HepG2 (cell line): ENCODE results near the gene EP300. TPM values are rescaled to one million over a fixed set of nuclear protein-coding genes. Genes with fewer than 3 reads are reported as not detected.

Experiments used
- ATAC-seq: fragments of 200-7000 bp; cut with Tn5 transposase; 3 replicates; pipeline ENCODE4 v1.9.1; 2020; ENCODE audit warnings: mild to moderate bottlenecking, moderate library complexity
- BruUV-seq: library from RNA; stranded (reverse); fragments of 400-500 nt; replicated peaks from 2 replicates; lab custom pipeline; 2021; lab: Mats Ljungman, UMichigan
- CTCF ChIA-PET: fragments of 300-600 bp; formaldehyde crosslinking; extraction: SDS; loops from one replicate; lab custom pipeline; 2021; ENCODE audit warnings: low total read pairs, inconsistent platforms, low intra/inter-chr PET ratio; lab: Yijun Ruan, JAX
- POLR2A ChIA-PET: fragments of 350-600 bp; sonication (Branson Sonifier 250); formaldehyde crosslinking; loops from one replicate; lab custom pipeline; 2020; ENCODE audit warnings: antibody characterized with exemption, inconsistent platforms; lab: Yijun Ruan, JAX
- DNase-seq: peaks from one replicate; pipeline ENCODE4 v3.0.0-alpha.2; 2015; ENCODE audit warnings: low spot score
- FAIRE-seq: peaks from 3 replicates; lab custom pipeline; 2011; peaks lifted over from hg19 to GRCh38; lab: Jason Lieb, UNC
- H2AFZ ChIP-seq: one replicate; pipeline ENCODE4 v1.6.1; 2011; ENCODE audit warnings: low read length, inconsistent platforms
- H3K27ac ChIP-seq: fragments of 300-600 bp; 3 replicates; pipeline ENCODE4 v1.8.0; 2011; ENCODE audit warnings: mixed run types, mild to moderate bottlenecking, mixed read lengths, low read length, inconsistent platforms; ENCODE audit not compliant: insufficient read depth; ENCODE audit errors: extremely low read length
- H3K27me3 ChIP-seq, 2 experiments: fragments of 200-600 bp in 1 of 2; 2 replicates in 1 of 2; 3 replicates in 1 of 2; pipeline versions ENCODE4 v1.6.0 to v1.8.0; 2011; ENCODE audit warnings: low read length in 2 of 2, mild to moderate bottlenecking in 2 of 2, moderate library complexity in 2 of 2, inconsistent platforms in 1 of 2; ENCODE audit not compliant: insufficient read depth in 2 of 2, control insufficient read depth in 1 of 2
- H3K36me3 ChIP-seq, 2 experiments: fragments of 200-600 bp in 1 of 2; replicated peaks in 1 of 2; 2 replicates in 1 of 2; 3 replicates in 1 of 2; pipeline versions ENCODE4 v1.5.1 to v1.8.0; 2011; ENCODE audit warnings: low read length in 2 of 2, inconsistent platforms in 1 of 2; ENCODE audit not compliant: insufficient read depth in 2 of 2, control insufficient read depth in 1 of 2
- H3K4me1 ChIP-seq: 2 replicates; pipeline ENCODE4 v1.5.1; 2012; ENCODE audit warnings: low read length, inconsistent platforms; ENCODE audit not compliant: insufficient read depth
- H3K4me2 ChIP-seq: 2 replicates; pipeline ENCODE4 v1.6.0; 2011; ENCODE audit warnings: low read depth, low read length, inconsistent platforms
- H3K4me3 ChIP-seq, 3 experiments: fragments of 200-600 bp in 1 of 3; sonication (generic), shearing (Covaris generic) in 1 of 3; replicated peaks in 1 of 3; 2 replicates each; pipeline ENCODE4 v1.5.1; 2011 to 2016; ENCODE audit warnings: low read length in 3 of 3, inconsistent platforms in 2 of 3, low read depth in 2 of 3, mild to moderate bottlenecking in 2 of 3, control low read depth in 1 of 3, mixed read lengths in 1 of 3; ENCODE audit not compliant: insufficient read depth in 1 of 3
- H3K79me2 ChIP-seq: one replicate; pipeline ENCODE4 v1.6.1; 2011; ENCODE audit warnings: low read length, inconsistent platforms; ENCODE audit not compliant: insufficient read depth
- H3K9ac ChIP-seq: 2 replicates; pipeline ENCODE4 v1.6.0; 2011; ENCODE audit warnings: mild to moderate bottlenecking, low read depth, low read length, inconsistent platforms; ENCODE audit not compliant: insufficient read depth
- H3K9me3 ChIP-seq: 2 replicates; pipeline ENCODE4 v1.5.1; 2012; ENCODE audit warnings: mild to moderate bottlenecking, low read length
- H4K20me1 ChIP-seq: 2 replicates; pipeline ENCODE4 v1.6.0; 2011; ENCODE audit warnings: inconsistent platforms, mild to moderate bottlenecking, low read length, moderate library complexity; ENCODE audit not compliant: insufficient read depth
- CENPX ChIP-seq: sonication (generic); formaldehyde crosslinking; IDR thresholded peaks from 2 replicates; pipeline ENCODE4 v1.9.0; 2021; ENCODE audit warnings: mild to moderate bottlenecking, missing genetic modification reagents, moderate library complexity
- CREBL2 ChIP-seq: sonication (generic); formaldehyde crosslinking; IDR thresholded peaks from 2 replicates; pipeline ENCODE4 v1.8.1; 2023; ENCODE audit warnings: missing genetic modification reagents, mild to moderate bottlenecking, borderline replicate concordance
- HNF1B ChIP-seq: sonication (generic); formaldehyde crosslinking; IDR thresholded peaks from 2 replicates; pipeline ENCODE4 v1.5.1; 2020; ENCODE audit warnings: mild to moderate bottlenecking, moderate library complexity, missing genetic modification reagents
- HNRNPUL1 ChIP-seq: fragments of 200-400 bp; formaldehyde crosslinking; IDR thresholded peaks from 2 replicates; pipeline ENCODE4 v1.6.1; 2017; ENCODE audit warnings: low read depth, mild to moderate bottlenecking, low read length, moderate library complexity
- RAD21 ChIP-seq: fragments of 450-650 bp; formaldehyde crosslinking; IDR thresholded peaks from 2 replicates; pipeline ENCODE4 v1.5.0; 2020; ENCODE audit warnings: mild to moderate bottlenecking
- YEATS2 ChIP-seq: sonication (generic); formaldehyde crosslinking; IDR thresholded peaks from 2 replicates; pipeline ENCODE4 v1.4.0; 2020; ENCODE audit warnings: missing genetic modification reagents, borderline replicate concordance
- ZBTB42 ChIP-seq: sonication (generic); formaldehyde crosslinking; IDR thresholded peaks from 2 replicates; pipeline ENCODE4 v1.5.0; 2020; ENCODE audit warnings: mild to moderate bottlenecking, missing genetic modification reagents
- ZFP91 ChIP-seq: sonication (generic); formaldehyde crosslinking; IDR thresholded peaks from 2 replicates; pipeline ENCODE4 v1.9.0; 2022; ENCODE audit warnings: missing genetic modification reagents, mild to moderate bottlenecking, borderline replicate concordance
- ZNF274 ChIP-seq: sonication (generic); formaldehyde crosslinking; IDR thresholded peaks from 2 replicates; pipeline ENCODE4 v1.5.1; 2020; ENCODE audit warnings: mild to moderate bottlenecking, missing genetic modification reagents
- ZNF558 ChIP-seq: sonication (generic); formaldehyde crosslinking; IDR thresholded peaks from 2 replicates; pipeline ENCODE4 v1.9.0; 2022; ENCODE audit warnings: mild to moderate bottlenecking, missing genetic modification reagents, borderline replicate concordance
- ZNF569 ChIP-seq: sonication (generic); formaldehyde crosslinking; IDR thresholded peaks from 2 replicates; pipeline ENCODE4 v1.5.0; 2020; ENCODE audit warnings: mild to moderate bottlenecking, missing genetic modification reagents, moderate library complexity, borderline replicate concordance
- ZNF614 ChIP-seq: IDR thresholded peaks from 2 replicates; pipeline ENCODE4 v1.6.1; 2018; ENCODE audit warnings: missing biosample characterization, missing genetic modification reagents, inconsistent platforms, borderline replicate concordance
- ZNF674 ChIP-seq: sonication (generic); formaldehyde crosslinking; IDR thresholded peaks from 2 replicates; pipeline ENCODE4 v1.5.0; 2020; ENCODE audit warnings: low read depth, mild to moderate bottlenecking, missing genetic modification reagents
- WGBS: methylation state at CpG from one replicate; pipeline ENCODE4 v1.1.6; 2017; ENCODE audit warnings: low lambda C conversion rate; 5-methylcytosine and 5-hydroxymethylcytosine counted together
- in situ Hi-C: cut with HindIII; loops from 2 replicates; pipeline ENCODE4 v1.10.0; 2017; ENCODE audit warnings: low pct_unique_long_range_greater_than_20kb; ENCODE audit not compliant: extremely low pct_ligation_motif_present
- intact Hi-C: fragments of 100-400 bp; cut with micrococcal nuclease; formaldehyde crosslinking; loops from one replicate; pipeline ENCODE4 v1.10.0; 2022; ENCODE audit not compliant: unreplicated experiment
- polyA plus RNA-seq, 8 experiments: library from polyadenylated mRNA; depleted of rRNA in 3 of 8; stranded (reverse) in 7 of 8; unstranded in 1 of 8; fragments of >200 nt; fragmentation: Illumina TruSeq in 4 of 8; extraction: Trizol in 4 of 8; gene quantifications; 2 replicates each; pipeline versions ENCODE4 v1.2.1 to v1.2.3, GENCODE V29; 2011 to 2016; ENCODE audit warnings: low read depth in 4 of 8, missing spikeins in 1 of 8, mixed read lengths in 1 of 8; ENCODE audit not compliant: insufficient read depth in 1 of 8
- total RNA-seq, 5 experiments: library from RNA; depleted of rRNA; stranded (reverse); fragments of >200 nt; fragmentation: Illumina TruSeq; extraction: Trizol; gene quantifications; 2 replicates each; pipeline ENCODE4 v1.2.3, GENCODE V29; 2016; ENCODE audit warnings: low read depth in 1 of 5

Gene EP300
- total and polyA plus RNA-seq, 2 of the 13 experiments (the other 11 are each of a cell fraction or from before 2014, with no cell fraction given): 13.6 to 14.9 TPM

- WGBS: 27% methylated on average over 11 of the region's 26 CpGs
- in situ Hi-C loops: no loop called here
- no peaks in the 10 kb centered on the region for H3K9me3 ChIP-seq
- no peak overlapping the region for H3K9ac ChIP-seq
- no peaks in the 10 kb centered on the region for H3K79me2 ChIP-seq
- intact Hi-C loops: no loop called here
- no TSS peak for BruUV-seq
- no peak overlapping the region for H3K4me3 ChIP-seq
- ATAC-seq (no peak), FAIRE-seq (no peak), DNase-seq (no peak)
- 0 out of 2 replicates have a peak, but pooled peaks cover 5% of the 10 kb centered on the region for H3K4me1 ChIP-seq
- ChIA-PET POLR2A (no interaction called here), CTCF (no interaction called here)
- TF ChIP-seq RAD21 (CRISPR knock-in tag) (no peak), ZNF674 (CRISPR knock-in tag) (no peak), CREBL2 (CRISPR knock-in tag) (no peak), YEATS2 (CRISPR knock-in tag) (no peak), ZFP91 (CRISPR knock-in tag) (no peak), ZNF569 (CRISPR knock-in tag) (no peak), ZNF558 (CRISPR knock-in tag) (no peak), HNRNPUL1 (no peak), ZNF274 (no peak), ZBTB42 (no peak), HNF1B (CRISPR knock-in tag) (no peak), CENPX (CRISPR knock-in tag) (no peak), ZNF614 (CRISPR knock-in tag) (no peak)
- H3K27ac ChIP-seq: no peak overlapping the region
- no peaks in the 10 kb centered on the region for H3K36me3 ChIP-seq
- H3K4me2 ChIP-seq: no peak overlapping the region
- no peak overlapping the region for H2AFZ ChIP-seq
- H3K27me3 ChIP-seq: no peaks in the 10 kb centered on the region
- no peaks in the 10 kb centered on the region for H4K20me1 ChIP-seq
Observed at GRCh38 chr22:41074941-41075710, 17.3 kb upstream of the EP300 start.
